BLaER1 (cell line): ENCODE results near the gene MAST2.
"Not testable (repeated sequence)": the region's sequence is repeated elsewhere in the genome, so short reads cannot be mapped to it uniquely, and the experiment has no call there.

Experiments
- H3K27ac ChIP-seq: shearing (Covaris generic); formaldehyde crosslinking; 2 replicates; pipeline ENCODE4 v1.8.1; 2022
- H3K27me3 ChIP-seq: shearing (Covaris generic); formaldehyde crosslinking; 2 replicates; pipeline ENCODE4 v1.8.1; 2022
- H3K36me3 ChIP-seq: shearing (Covaris generic); formaldehyde crosslinking; 2 replicates; pipeline ENCODE4 v1.8.1; 2022
- H3K4me1 ChIP-seq: shearing (Covaris generic); formaldehyde crosslinking; 2 replicates; pipeline ENCODE4 v1.8.1; 2022
- H3K4me2 ChIP-seq: shearing (Covaris generic); formaldehyde crosslinking; 2 replicates; pipeline ENCODE4 v1.8.1; 2022
- H3K4me3 ChIP-seq: shearing (Covaris generic); formaldehyde crosslinking; 2 replicates; pipeline ENCODE4 v1.8.1; 2022
- H3K9ac ChIP-seq: shearing (Covaris generic); formaldehyde crosslinking; 2 replicates; pipeline ENCODE4 v1.8.1; 2022
- H3K9me3 ChIP-seq: shearing (Covaris generic); formaldehyde crosslinking; 2 replicates; pipeline ENCODE4 v1.8.1; 2022
- H4K20me1 ChIP-seq: shearing (Covaris generic); formaldehyde crosslinking; 2 replicates; pipeline ENCODE4 v1.8.1; 2022
- Cebpa-rat ChIP-seq: shearing (Covaris generic); IDR thresholded peaks from 2 replicates; pipeline ENCODE4 v1.8.1; 2022

Gene MAST2

GRCh38 chr1:45848714-45849113 lies 45.3 kb downstream of the MAST2 start:
- Histone ChIP-seq H3K36me3 (peaks cover 18% of the 10 kb centered on the region), H3K27me3 (no peaks in the 10 kb centered on the region), H3K9me3 (peaks cover 25% of the 10 kb centered on the region), H4K20me1 (no peaks in the 10 kb centered on the region), H3K4me1 (0 out of 2 replicates have a peak, but pooled peaks cover 5% of the 10 kb centered on the region), H3K4me3 (no peak overlapping the region), H3K4me2 (no peak overlapping the region), H3K27ac (no peak overlapping the region), H3K9ac (no peak overlapping the region)
- no peak for TF ChIP-seq Cebpa-rat

GRCh38 chr1:45850017-45850416 lies 46.6 kb downstream of the MAST2 start:
- H3K4me1 ChIP-seq, result 0 out of 2 replicates have a peak, but pooled peaks cover 5% of the 10 kb centered on the region
- H3K9ac ChIP-seq, result no peak overlapping the region
- TF ChIP-seq Cebpa-rat, result no peak
- peaks cover 25% of the 10 kb centered on the region for H3K9me3 ChIP-seq
- H3K4me2 ChIP-seq, result no peak overlapping the region
- H3K27ac ChIP-seq, result no peak overlapping the region
- peaks cover 18% of the 10 kb centered on the region for H3K36me3 ChIP-seq
- H3K4me3 ChIP-seq, result no peak overlapping the region
- no peaks in the 10 kb centered on the region for H3K27me3 ChIP-seq
- H4K20me1 ChIP-seq, result no peaks in the 10 kb centered on the region

- Histone ChIP-seq H3K4me2 (no peak overlapping the region), H3K36me3 (peaks cover 3% of the 10 kb centered on the region; the same call in 1 of the 2 replicates), H4K20me1 (no peaks in the 10 kb centered on the region), H3K27ac (no peak overlapping the region), H3K9me3 (peaks cover 18% of the 10 kb centered on the region), H3K9ac (no peak overlapping the region), H3K4me1 (no peaks in the 10 kb centered on the region), H3K4me3 (no peak overlapping the region), H3K27me3 (no peaks in the 10 kb centered on the region)
- no peak for TF ChIP-seq Cebpa-rat
Measured at GRCh38 chr1:45854724-45855123, 51.3 kb downstream of the MAST2 start.

DNA sequence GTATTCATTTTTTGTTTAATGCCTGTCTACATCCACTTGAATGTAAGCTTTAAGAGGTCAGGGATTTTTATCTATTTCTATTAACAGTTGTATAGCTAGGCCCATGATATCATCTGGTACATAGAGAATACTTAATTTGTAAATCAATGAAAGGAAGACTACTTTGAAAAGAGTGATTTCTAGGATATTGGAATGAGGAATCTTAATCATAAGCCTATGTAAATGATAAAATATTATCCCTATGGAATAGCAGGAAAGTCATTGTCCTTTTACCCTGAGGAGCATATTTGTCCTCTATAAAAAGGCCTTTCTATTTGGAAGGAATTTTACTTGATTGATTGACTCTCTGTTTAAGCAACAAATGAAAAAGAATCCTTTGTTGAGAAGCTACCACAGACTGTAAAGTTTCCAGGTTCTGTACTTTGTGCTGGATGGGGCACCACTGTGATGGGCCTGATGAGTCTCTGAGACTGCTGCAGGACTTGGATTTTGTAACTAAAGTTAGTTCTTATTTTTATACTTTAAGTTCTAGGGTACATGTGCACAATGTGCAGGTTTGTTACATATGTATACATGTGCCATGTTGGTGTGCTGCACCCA lies 53.8 kb downstream of the MAST2 start:
- H4K20me1 ChIP-seq, result no peaks in the 10 kb centered on the region
- no peak for TF ChIP-seq Cebpa-rat
- no peaks in the 10 kb centered on the region for H3K36me3 ChIP-seq
- no peak overlapping the region for H3K27ac ChIP-seq
- no peak overlapping the region for H3K9ac ChIP-seq
- H3K4me1 ChIP-seq, result no peaks in the 10 kb centered on the region
- H3K27me3 ChIP-seq, result no peaks in the 10 kb centered on the region
- H3K4me2 ChIP-seq, result no peak overlapping the region
- H3K9me3 ChIP-seq, result 0 out of 2 replicates have a peak, but pooled peaks cover 8% of the 10 kb centered on the region
- no peak overlapping the region for H3K4me3 ChIP-seq

DNA sequence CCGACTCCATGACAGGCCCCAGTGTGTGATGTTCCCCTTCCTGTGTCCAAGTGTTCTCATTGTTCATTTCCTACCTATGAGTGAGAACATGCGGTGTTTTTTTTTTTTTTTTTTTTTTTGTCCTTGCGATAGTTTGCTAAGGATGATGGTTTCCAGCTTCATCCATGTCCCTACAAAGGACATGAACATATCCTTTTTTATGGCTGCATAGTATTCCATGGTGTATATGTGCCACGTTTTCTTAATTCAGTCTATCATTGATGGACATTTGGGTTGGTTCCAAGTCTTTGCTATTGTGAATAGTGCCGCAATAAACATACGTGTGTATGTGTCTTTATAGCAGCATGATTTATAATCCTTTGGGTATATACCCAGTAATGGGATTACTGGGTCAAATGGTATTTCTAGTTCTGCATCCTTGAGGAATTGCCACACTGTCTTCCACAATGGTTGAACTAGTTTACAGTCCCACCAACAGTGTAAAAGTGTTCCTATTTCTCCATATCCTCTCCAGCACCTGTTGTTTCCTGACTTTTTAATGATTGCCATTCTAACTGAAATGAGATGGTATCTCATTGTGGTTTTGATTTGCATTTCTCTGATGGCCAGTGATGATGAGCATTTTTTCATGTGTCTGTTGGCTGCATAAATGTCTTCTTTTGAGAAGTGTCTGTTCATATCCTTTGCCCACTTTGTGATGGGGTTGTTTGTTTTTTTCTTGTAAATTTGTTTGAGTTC lies 54.5 kb downstream of the MAST2 start:
- not testable (repeated sequence) for H3K27me3 ChIP-seq, H3K9me3 ChIP-seq, H3K9ac ChIP-seq, H3K4me3 ChIP-seq, H3K36me3 ChIP-seq, H3K27ac ChIP-seq, H3K4me2 ChIP-seq, H4K20me1 ChIP-seq, H3K4me1 ChIP-seq

DNA sequence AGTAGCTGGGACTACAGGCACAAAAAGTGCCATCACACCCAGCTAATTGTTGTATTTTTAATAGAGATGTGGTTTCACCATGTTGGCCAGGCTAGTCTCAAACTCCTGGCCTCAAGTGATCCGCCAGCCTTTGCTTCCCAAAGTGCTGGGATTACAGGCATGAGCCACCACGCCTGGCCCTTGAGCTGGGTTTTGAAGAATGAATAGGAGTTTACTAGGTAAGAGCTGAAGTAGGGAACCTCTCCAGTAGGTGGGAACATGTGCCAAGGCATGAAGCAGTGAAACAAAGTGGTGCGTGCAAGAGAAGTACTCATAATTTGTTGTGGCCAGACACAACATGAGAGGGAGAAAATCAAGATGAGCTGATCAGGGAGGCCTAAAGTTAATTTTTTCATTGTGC lies 55.8 kb downstream of the MAST2 start:
- TF ChIP-seq Cebpa-rat, result no peak
- Histone ChIP-seq H3K9me3 (0 out of 2 replicates have a peak, but pooled peaks cover 8% of the 10 kb centered on the region), H3K36me3 (no peaks in the 10 kb centered on the region), H3K4me1 (no peaks in the 10 kb centered on the region), H3K27me3 (no peaks in the 10 kb centered on the region), H3K4me3 (no peak overlapping the region), H3K9ac (no peak overlapping the region), H3K4me2 (no peak overlapping the region), H4K20me1 (0 out of 2 replicates have a peak, but pooled peaks cover 4% of the 10 kb centered on the region), H3K27ac (no peak overlapping the region)

DNA sequence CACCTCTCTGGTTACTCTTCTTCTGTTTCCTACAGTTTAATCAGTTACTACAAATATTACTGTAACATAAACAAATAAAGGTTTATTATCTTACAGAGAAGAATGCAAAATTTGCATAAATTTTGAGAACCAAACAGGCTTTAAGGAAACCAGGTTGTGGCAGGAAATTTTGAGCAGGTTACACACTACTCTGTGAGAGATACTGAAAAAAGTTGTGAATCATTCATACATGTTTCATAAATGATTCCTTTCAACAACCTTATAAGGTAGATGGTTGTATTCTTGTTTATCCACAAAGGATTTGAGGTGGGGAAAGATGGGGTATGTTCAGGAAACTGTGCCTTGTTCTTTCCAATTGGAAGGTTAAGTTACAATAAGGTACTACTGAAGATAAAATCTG lies 58.6 kb downstream of the MAST2 start:
- Histone ChIP-seq H4K20me1 (0 out of 2 replicates have a peak, but pooled peaks cover 4% of the 10 kb centered on the region), H3K36me3 (no peaks in the 10 kb centered on the region), H3K27me3 (no peaks in the 10 kb centered on the region), H3K4me3 (no peak overlapping the region), H3K9me3 (0 out of 2 replicates have a peak, but pooled peaks cover 8% of the 10 kb centered on the region), H3K4me2 (no peak overlapping the region), H3K4me1 (no peaks in the 10 kb centered on the region), H3K27ac (no peak overlapping the region), H3K9ac (no peak overlapping the region)
- TF ChIP-seq Cebpa-rat, result no peak

- Histone ChIP-seq H3K27ac (no peak overlapping the region), H4K20me1 (0 out of 2 replicates have a peak, but pooled peaks cover 4% of the 10 kb centered on the region), H3K9me3 (0 out of 2 replicates have a peak, but pooled peaks cover 4% of the 10 kb centered on the region), H3K4me2 (no peak overlapping the region), H3K36me3 (no peaks in the 10 kb centered on the region), H3K9ac (no peak overlapping the region), H3K4me3 (no peak overlapping the region), H3K27me3 (no peaks in the 10 kb centered on the region), H3K4me1 (no peaks in the 10 kb centered on the region)
- no peak for TF ChIP-seq Cebpa-rat
Measured at GRCh38 chr1:45863218-45863617, 59.8 kb downstream of the MAST2 start.

DNA sequence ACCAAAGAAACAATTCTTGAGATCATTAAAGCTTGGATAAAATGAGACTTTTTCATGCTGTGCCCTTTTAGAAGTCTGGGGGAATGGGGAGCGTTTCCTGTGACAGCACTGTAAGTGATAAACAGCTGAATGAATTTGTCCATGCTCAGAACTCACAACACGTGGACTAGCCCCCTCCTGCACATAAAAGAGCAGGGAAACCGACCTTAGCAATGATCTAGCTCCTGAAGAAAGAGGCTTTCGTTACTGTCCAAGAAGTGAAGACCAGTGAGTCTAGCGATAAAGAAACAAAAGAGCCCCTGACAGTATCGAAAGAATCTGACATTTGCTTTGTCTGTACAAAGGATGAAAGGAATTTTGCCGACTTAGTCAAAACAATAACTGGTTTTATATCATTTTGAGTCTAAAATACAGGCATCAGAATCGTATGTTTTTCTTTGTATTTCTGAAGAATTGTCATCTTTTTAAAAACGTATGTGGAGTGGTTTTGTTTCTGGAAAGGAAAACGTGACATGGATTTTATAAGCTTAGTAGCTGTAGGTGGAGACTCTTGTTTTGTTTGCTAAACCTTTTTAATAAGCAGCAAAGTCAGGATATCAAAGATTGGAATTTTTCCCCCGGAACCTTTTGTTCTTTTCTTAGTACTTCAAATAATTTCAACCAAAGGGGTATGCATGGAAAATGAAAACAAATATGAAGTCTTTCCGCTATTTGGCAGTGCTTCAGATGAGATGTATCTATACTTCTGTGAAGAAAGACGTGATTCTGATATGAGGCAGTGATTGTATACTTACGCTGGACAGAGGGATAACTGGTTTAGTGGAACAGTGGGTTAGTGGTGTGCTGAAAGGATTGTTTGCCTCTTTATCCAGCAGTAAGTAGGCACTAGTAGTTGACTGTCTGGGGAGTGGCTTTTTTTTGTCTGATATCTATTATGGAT lies 61.0 kb downstream of the MAST2 start:
- no peak overlapping the region for H3K9ac ChIP-seq

More for the DNA sequence above, 61.0 kb downstream of the MAST2 start:
- H3K4me1 ChIP-seq, result no peaks in the 10 kb centered on the region
- no peak overlapping the region for H3K4me3 ChIP-seq
- H4K20me1 ChIP-seq, result 0 out of 2 replicates have a peak, but pooled peaks cover 4% of the 10 kb centered on the region
- no peak for TF ChIP-seq Cebpa-rat
- H3K9me3 ChIP-seq, result no peaks in the 10 kb centered on the region
- H3K36me3 ChIP-seq, result no peaks in the 10 kb centered on the region
- no peaks in the 10 kb centered on the region for H3K27me3 ChIP-seq
- H3K4me2 ChIP-seq, result no peak overlapping the region
- H3K27ac ChIP-seq, result no peak overlapping the region
